ENCODE data around the gene TAS1R3.

Gene TAS1R3

DNA sequence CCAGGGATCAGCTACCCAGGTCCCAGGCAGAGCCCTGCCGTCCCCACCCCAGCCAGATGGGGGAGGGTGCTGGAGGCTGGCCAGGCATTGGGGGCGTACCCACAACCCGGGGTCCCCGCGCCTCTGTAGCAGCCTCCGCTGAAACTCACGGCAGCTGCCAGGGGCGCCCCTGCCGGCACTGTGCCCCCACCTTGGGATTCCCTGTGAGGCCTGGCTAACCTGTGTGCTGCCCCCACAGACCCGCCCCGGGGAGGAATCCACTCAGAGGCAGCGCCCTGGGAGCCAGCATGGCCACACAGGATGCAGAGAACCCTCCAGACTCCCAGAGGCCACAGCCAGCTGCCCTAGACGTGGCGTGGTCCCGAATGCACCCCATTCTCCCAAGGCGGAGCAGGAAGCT, 14.3 kb downstream of the TAS1R3 start:
- Histone ChIP-seq H3K4me2 (ENCODE audit: low read length, poor library complexity, severe bottlenecking) (peak overlapping the region; percentile 46), H3K36me3 (ENCODE audit: control insufficient read depth in 1 of 2, insufficient read depth in 2 of 2, low read depth in 1 of 2, low read length in 2 of 2) (peaks cover 17 to 50% of the 10 kb centered on the region in 2 experiments), H3K4me3 (ENCODE audit: insufficient read depth in 1 of 2, low read depth in 1 of 2, low read length in 2 of 2) (peak overlapping the region in 1 of 2 experiments; percentile 91), H3K27ac (ENCODE audit: low read length, poor library complexity, severe bottlenecking) (no peak overlapping the region), H3K23ac (ENCODE audit: low read length in 2 of 2) (no peak overlapping the region), H3K4me1 (ENCODE audit: control insufficient read depth, insufficient read depth, low read depth, low read length) (peaks cover 71% of the 10 kb centered on the region), H2AK5ac (ENCODE audit: low read length, severe bottlenecking) (peak overlapping the region; percentile 85), H2BK5ac (ENCODE audit: low read depth, low read length, poor library complexity, severe bottlenecking) (no peak overlapping the region), H2BK120ac (ENCODE audit: low read depth, low read length) (no peak overlapping the region), H4K91ac (ENCODE audit: low read length) (peak overlapping the region; percentile 90), H3K9me3 (ENCODE audit: control insufficient read depth, low read length) (no peaks in the 10 kb centered on the region), H3K27me3 (ENCODE audit: control insufficient read depth in 1 of 2, insufficient read depth in 1 of 2, low read length in 2 of 2) (no peaks in the 10 kb centered on the region), H3K14ac (ENCODE audit: low read length in 2 of 2) (peak overlapping the region in 1 of 2 experiments; percentile 77), H3K9ac (ENCODE audit: low read length) (peak overlapping the region; percentile 89), H2AFZ (ENCODE audit: low read depth, low read length) (no peak overlapping the region), H3K79me1 (replicated peaks; ENCODE audit: low read length, poor library complexity, severe bottlenecking) (peaks cover 27% of the 10 kb centered on the region), H2BK15ac (ENCODE audit: low read depth, poor library complexity, severe bottlenecking) (no peak overlapping the region), H3K4ac (ENCODE audit: low read depth in 1 of 2, low read length in 2 of 2) (peak overlapping the region in 1 of 2 experiments; percentile 64), H3K18ac (ENCODE audit: low read depth in 1 of 2, low read length in 2 of 2) (peak overlapping the region in 1 of 2 experiments; percentile 18), H2BK12ac (ENCODE audit: low read length in 2 of 2) (peak overlapping the region; percentile 10 to 14), H4K8ac (ENCODE audit: low read length) (no peak overlapping the region)
- 92% methylated on average over 16 of the region's 16 CpGs for WGBS
- DNase-seq, result no peak

DNA sequence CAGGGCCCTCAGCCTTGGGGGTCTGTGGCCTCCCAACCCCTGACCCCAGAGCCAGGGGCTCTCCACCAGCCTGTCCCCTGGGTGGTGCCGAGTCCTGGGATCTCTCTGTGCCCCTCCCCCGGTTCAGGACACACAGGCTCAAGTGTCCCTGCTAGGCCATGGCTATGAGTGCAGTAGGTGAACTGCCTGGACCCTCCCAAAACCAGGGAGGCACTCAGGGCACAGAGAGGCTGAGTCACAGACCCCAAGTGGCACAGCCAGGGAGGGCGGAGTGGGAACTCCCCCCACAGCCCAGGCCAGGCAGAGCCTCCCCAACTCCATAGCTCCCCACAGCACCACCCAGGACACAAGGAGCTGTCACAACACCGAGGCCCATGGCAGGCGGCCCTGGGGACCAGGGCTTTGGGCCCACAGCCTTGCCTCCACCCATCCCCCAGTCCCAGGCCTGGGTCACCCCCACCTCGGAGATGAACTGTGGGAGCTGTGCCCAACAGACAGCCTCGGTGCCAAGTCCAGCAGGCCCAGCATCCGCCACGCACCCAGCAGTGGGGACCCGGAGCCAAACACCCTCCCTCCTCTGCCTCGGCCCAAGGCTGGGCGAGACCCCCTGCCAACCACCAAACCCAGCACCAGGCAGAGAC, 14.9 kb downstream of the TAS1R3 start:
- peaks cover 11 to 44% of the 10 kb centered on the region in 2 experiments for H3K36me3 ChIP-seq (ENCODE audit: control insufficient read depth in 1 of 2, insufficient read depth in 2 of 2, low read depth in 1 of 2, low read length in 2 of 2)
- H3K4ac ChIP-seq (ENCODE audit: low read depth in 1 of 2, low read length in 2 of 2), result peak overlapping the region in 1 of 2 experiments; percentile 35
- 95% methylated on average over 11 of the region's 12 CpGs for WGBS
- peaks cover 67% of the 10 kb centered on the region for H3K4me1 ChIP-seq (ENCODE audit: control insufficient read depth, insufficient read depth, low read depth, low read length)
- H3K27me3 ChIP-seq (ENCODE audit: control insufficient read depth in 1 of 2, insufficient read depth in 1 of 2, low read length in 2 of 2), result no peaks in the 10 kb centered on the region
- no peak overlapping the region for H2BK15ac ChIP-seq (ENCODE audit: low read depth, poor library complexity, severe bottlenecking)
- peak overlapping the region; percentile 89 for H3K9ac ChIP-seq (ENCODE audit: low read length)
- no peak overlapping the region for H2AFZ ChIP-seq (ENCODE audit: low read depth, low read length)
- H3K27ac ChIP-seq (ENCODE audit: low read length, poor library complexity, severe bottlenecking), result no peak overlapping the region
- peak overlapping the region in 1 of 2 experiments; percentile 71 for H3K14ac ChIP-seq (ENCODE audit: low read length in 2 of 2)
- H3K9me3 ChIP-seq (ENCODE audit: control insufficient read depth, low read length), result no peaks in the 10 kb centered on the region
- H3K23ac ChIP-seq (ENCODE audit: low read length in 2 of 2), result peak overlapping the region in 1 of 2 experiments; percentile 53
- H2BK5ac ChIP-seq (ENCODE audit: low read depth, low read length, poor library complexity, severe bottlenecking), result no peak overlapping the region
- peaks cover 21% of the 10 kb centered on the region for H3K79me1 ChIP-seq (replicated peaks; ENCODE audit: low read length, poor library complexity, severe bottlenecking)
- peak overlapping the region in 1 of 2 experiments; percentile 91 for H3K4me3 ChIP-seq (ENCODE audit: insufficient read depth in 1 of 2, low read depth in 1 of 2, low read length in 2 of 2)
- no peak overlapping the region for H3K4me2 ChIP-seq (ENCODE audit: low read length, poor library complexity, severe bottlenecking)
- no peak overlapping the region for H3K18ac ChIP-seq (ENCODE audit: low read depth in 1 of 2, low read length in 2 of 2)
- peak overlapping the region; percentile 78 for H4K91ac ChIP-seq (ENCODE audit: low read length)
- no peak overlapping the region for H2BK12ac ChIP-seq (ENCODE audit: low read length in 2 of 2)
- H4K8ac ChIP-seq (ENCODE audit: low read length), result no peak overlapping the region
- H2AK5ac ChIP-seq (ENCODE audit: low read length, severe bottlenecking), result peak overlapping the region; percentile 65
- no peak for DNase-seq
- H2BK120ac ChIP-seq (ENCODE audit: low read depth, low read length), result no peak overlapping the region

DNA sequence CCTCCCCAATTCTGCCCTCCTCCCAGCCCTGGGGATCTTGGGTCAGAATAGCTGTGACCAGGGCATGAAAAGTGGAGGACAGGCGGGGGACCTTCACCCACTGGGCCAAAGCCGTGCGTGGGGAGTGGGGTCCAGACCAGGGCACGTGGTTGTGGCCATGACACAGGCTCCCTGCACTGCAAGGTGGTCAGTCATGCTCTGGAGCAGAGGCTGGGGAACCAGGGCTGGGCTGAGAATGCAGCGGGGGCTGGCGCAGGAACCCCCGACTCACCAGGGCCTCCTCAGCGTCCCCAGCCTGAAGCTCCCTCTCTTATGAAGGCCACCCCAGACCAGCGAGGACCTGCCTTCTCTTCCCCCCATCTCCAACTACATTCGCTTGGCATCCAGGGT, 15.4 kb downstream of the TAS1R3 start:
- Histone ChIP-seq H2BK15ac (ENCODE audit: low read depth, poor library complexity, severe bottlenecking) (no peak overlapping the region), H3K27me3 (ENCODE audit: control insufficient read depth in 1 of 2, insufficient read depth in 1 of 2, low read length in 2 of 2) (no peaks in the 10 kb centered on the region), H3K18ac (ENCODE audit: low read depth in 1 of 2, low read length in 2 of 2) (no peak overlapping the region), H3K9ac (ENCODE audit: low read length) (peak overlapping the region; percentile 89), H3K4me3 (ENCODE audit: insufficient read depth in 1 of 2, low read depth in 1 of 2, low read length in 2 of 2) (peak overlapping the region in 1 of 2 experiments; percentile 91), H2AFZ (ENCODE audit: low read depth, low read length) (no peak overlapping the region), H3K79me1 (replicated peaks; ENCODE audit: low read length, poor library complexity, severe bottlenecking) (peaks cover 17% of the 10 kb centered on the region), H2BK120ac (ENCODE audit: low read depth, low read length) (no peak overlapping the region), H3K14ac (ENCODE audit: low read length in 2 of 2) (peak overlapping the region in 1 of 2 experiments; percentile 76), H3K27ac (ENCODE audit: low read length, poor library complexity, severe bottlenecking) (no peak overlapping the region), H3K4me1 (ENCODE audit: control insufficient read depth, insufficient read depth, low read depth, low read length) (peaks cover 67% of the 10 kb centered on the region), H4K8ac (ENCODE audit: low read length) (no peak overlapping the region), H2AK5ac (ENCODE audit: low read length, severe bottlenecking) (no peak overlapping the region), H4K91ac (ENCODE audit: low read length) (peak overlapping the region; percentile 79), H3K4ac (ENCODE audit: low read depth in 1 of 2, low read length in 2 of 2) (peak overlapping the region in 1 of 2 experiments; percentile 35), H3K36me3 (ENCODE audit: control insufficient read depth in 1 of 2, insufficient read depth in 2 of 2, low read depth in 1 of 2, low read length in 2 of 2) (peaks cover 5 to 40% of the 10 kb centered on the region in 2 experiments), H2BK12ac (ENCODE audit: low read length in 2 of 2) (peak overlapping the region in 1 of 2 experiments; percentile 85), H3K4me2 (ENCODE audit: low read length, poor library complexity, severe bottlenecking) (no peak overlapping the region), H2BK5ac (ENCODE audit: low read depth, low read length, poor library complexity, severe bottlenecking) (no peak overlapping the region), H3K23ac (ENCODE audit: low read length in 2 of 2) (peak overlapping the region in 1 of 2 experiments; percentile 53), H3K9me3 (ENCODE audit: control insufficient read depth, low read length) (no peaks in the 10 kb centered on the region)
- no peak for DNase-seq
- 97% methylated on average over 10 of the region's 10 CpGs for WGBS

DNA sequence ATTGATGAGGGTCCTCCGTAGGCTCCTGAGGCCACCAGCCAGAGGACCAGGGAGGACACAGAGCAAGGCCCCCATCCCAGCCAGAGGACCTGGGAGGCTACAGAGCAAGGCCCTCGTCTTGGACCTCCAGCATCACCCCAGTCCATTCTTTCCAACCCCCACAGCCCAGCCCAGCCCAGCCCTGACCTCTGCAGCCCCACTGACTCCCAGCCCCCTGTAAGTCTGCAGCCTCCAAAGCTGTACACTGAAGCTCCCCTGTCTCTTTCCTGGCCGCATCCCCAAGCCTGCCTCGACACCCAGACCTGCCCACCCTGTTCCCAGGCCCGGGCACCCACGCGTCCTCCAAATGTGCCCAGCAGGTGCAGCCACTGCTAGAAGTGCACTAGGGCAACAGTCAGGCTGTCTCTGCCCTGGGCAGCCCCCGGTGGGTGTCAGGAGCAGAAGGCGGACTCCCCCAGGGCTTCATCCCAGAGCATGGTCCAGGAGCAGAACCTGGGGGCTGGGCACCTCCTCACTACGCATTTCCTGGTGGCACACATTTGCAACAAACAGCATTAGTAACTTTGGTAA, 16.0 kb downstream of the TAS1R3 start:
- H3K4me1 ChIP-seq (ENCODE audit: control insufficient read depth, insufficient read depth, low read depth, low read length), result peaks cover 70% of the 10 kb centered on the region
- no peak overlapping the region for H2BK120ac ChIP-seq (ENCODE audit: low read depth, low read length)
- H2AK5ac ChIP-seq (ENCODE audit: low read length, severe bottlenecking), result no peak overlapping the region
- H2AFZ ChIP-seq (ENCODE audit: low read depth, low read length), result no peak overlapping the region
- H2BK12ac ChIP-seq (ENCODE audit: low read length in 2 of 2), result peak overlapping the region in 1 of 2 experiments; percentile 2
- H3K9ac ChIP-seq (ENCODE audit: low read length), result peak overlapping the region; percentile 89
- no peak for DNase-seq
- H4K91ac ChIP-seq (ENCODE audit: low read length), result no peak overlapping the region
- no peak overlapping the region for H4K8ac ChIP-seq (ENCODE audit: low read length)
- H3K79me1 ChIP-seq (replicated peaks; ENCODE audit: low read length, poor library complexity, severe bottlenecking), result peaks cover 15% of the 10 kb centered on the region
- no peaks in the 10 kb centered on the region for H3K27me3 ChIP-seq (ENCODE audit: control insufficient read depth in 1 of 2, insufficient read depth in 1 of 2, low read length in 2 of 2)
- H2BK5ac ChIP-seq (ENCODE audit: low read depth, low read length, poor library complexity, severe bottlenecking), result no peak overlapping the region
- H3K23ac ChIP-seq (ENCODE audit: low read length in 2 of 2), result no peak overlapping the region
- H2BK15ac ChIP-seq (ENCODE audit: low read depth, poor library complexity, severe bottlenecking), result no peak overlapping the region
- 91% methylated on average over 10 of the region's 10 CpGs for WGBS
- no peak overlapping the region for H3K4ac ChIP-seq (ENCODE audit: low read depth in 1 of 2, low read length in 2 of 2)
- peak overlapping the region in 1 of 2 experiments; percentile 91 for H3K4me3 ChIP-seq (ENCODE audit: insufficient read depth in 1 of 2, low read depth in 1 of 2, low read length in 2 of 2)
- peak overlapping the region in 1 of 2 experiments; percentile 16 for H3K18ac ChIP-seq (ENCODE audit: low read depth in 1 of 2, low read length in 2 of 2)
- peak overlapping the region; percentile 96 for H3K4me2 ChIP-seq (ENCODE audit: low read length, poor library complexity, severe bottlenecking)
- H3K27ac ChIP-seq (ENCODE audit: low read length, poor library complexity, severe bottlenecking), result no peak overlapping the region
- no peaks in the 10 kb centered on the region for H3K9me3 ChIP-seq (ENCODE audit: control insufficient read depth, low read length)
- H3K14ac ChIP-seq (ENCODE audit: low read length in 2 of 2), result no peak overlapping the region
- H3K36me3 ChIP-seq (ENCODE audit: control insufficient read depth in 1 of 2, insufficient read depth in 2 of 2, low read depth in 1 of 2, low read length in 2 of 2), result peaks cover 5 to 37% of the 10 kb centered on the region in 2 experiments

All from mesenchymal stem cell (in vitro differentiated cells and primary cell).